Tibial artery (tissue), 4 donors: ENCODE results near the gene SPTBN4.
"Not testable (repeated sequence)": the region's sequence is repeated elsewhere in the genome, so short reads cannot be mapped to it uniquely, and the experiment has no call there.

Experiments used
- DNase-seq, 2 donors: peaks; one replicate each; pipeline ENCODE4 v3.0.0-alpha.2; 2019
- H3K27ac ChIP-seq, 2 donors: fragments of 200-600 bp; sonication (generic) in 1 of 2; 1 replicate in 1 of 2; 2 replicates in 1 of 2; pipeline ENCODE4 v1.5.1; 2018 to 2019; ENCODE audit warnings: mild to moderate bottlenecking in 1 of 2
- H3K27me3 ChIP-seq, 2 donors: fragments of 200-600 bp; sonication (generic) in 1 of 2; one replicate each; pipeline versions ENCODE4 v1.5.1 to v1.6.0; 2016 to 2019
- H3K36me3 ChIP-seq, 3 donors: fragments of 200-600 bp; sonication (generic) in 2 of 3; one replicate each; pipeline ENCODE4 v1.5.1; 2016 to 2019; ENCODE audit warnings: mild to moderate bottlenecking in 2 of 3
- H3K4me1 ChIP-seq, 4 donors: fragments of 200-600 bp; sonication (generic) in 2 of 4; 1 replicate in 3 of 4; 2 replicates in 1 of 4; pipeline ENCODE4 v1.5.1; 2016 to 2019
- H3K4me3 ChIP-seq, 2 donors: fragments of 200-600 bp; sonication (generic) in 1 of 2; 1 replicate in 1 of 2; 2 replicates in 1 of 2; pipeline ENCODE4 v1.5.1; 2018 to 2019; ENCODE audit warnings: mild to moderate bottlenecking in 2 of 2
- H3K9me3 ChIP-seq, 3 donors: fragments of 200-600 bp; sonication (generic) in 1 of 3; one replicate each; pipeline ENCODE4 v1.5.1; 2016 to 2019
- CTCF ChIP-seq, 2 experiments: fragments of 200-600 bp in 1 of 2; fragments of 450-650 bp in 1 of 2; IDR thresholded peaks; one replicate each; pipeline ENCODE4 v1.5.1; 2017 to 2019; ENCODE audit warnings: antibody characterized with exemption in 2 of 2, mild to moderate bottlenecking in 1 of 2, moderate library complexity in 1 of 2
- intact Hi-C: fragments of 100-400 bp; cut with DNase I; formaldehyde crosslinking; loops from one replicate; pipeline ENCODE4 v1.15.0; 2023; ENCODE audit warnings: low total_unique reads

Gene SPTBN4

DNA sequence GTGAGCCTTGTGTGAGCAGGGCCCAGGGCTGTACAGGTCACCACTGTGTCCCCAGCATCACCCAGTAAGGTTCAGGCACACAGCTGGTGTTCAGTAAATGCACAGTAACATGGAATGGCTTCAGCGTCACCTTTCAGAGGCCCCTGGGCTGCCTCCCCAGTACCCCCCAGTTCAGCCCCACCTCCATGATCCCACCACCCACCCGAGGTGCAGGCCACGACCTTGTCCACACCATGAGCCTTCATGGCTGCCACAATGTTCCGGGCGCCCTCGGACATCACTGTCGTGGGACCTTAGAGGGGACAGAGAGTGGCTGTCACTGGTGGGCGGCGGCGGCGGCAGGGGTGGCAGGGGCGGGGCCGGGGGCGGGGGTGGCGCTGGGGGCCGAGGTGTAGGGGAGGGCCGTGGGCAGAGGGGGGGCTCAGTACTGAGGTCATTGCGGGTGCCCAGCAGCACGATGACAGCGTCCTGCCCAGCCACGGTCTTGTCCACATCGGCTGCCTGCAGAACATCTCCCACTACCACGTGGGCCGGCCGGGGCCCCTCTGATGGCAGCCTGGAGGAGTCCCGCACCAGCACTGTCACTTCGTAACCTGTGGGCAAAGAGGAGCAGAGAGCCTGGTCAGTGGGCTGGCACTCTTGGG, 8.7 kb upstream of the SPTBN4 start:
- TF ChIP-seq CTCF (IDR thresholded peaks at IDR 0.05): no peak
- no peak for DNase-seq
- no peaks in the 10 kb centered on the region for H3K27me3 ChIP-seq
- intact Hi-C loops: no loop called here
- H3K4me3 ChIP-seq: no peak overlapping the region
- H3K4me1 ChIP-seq: peaks cover 0 to 7% (median 2%) of the 10 kb centered on the region in 4 donors
- no peaks in the 10 kb centered on the region for H3K9me3 ChIP-seq
- H3K27ac ChIP-seq: no peak overlapping the region
- H3K36me3 ChIP-seq: peaks cover 13 to 53% (median 23%) of the 10 kb centered on the region in 3 donors

DNA sequence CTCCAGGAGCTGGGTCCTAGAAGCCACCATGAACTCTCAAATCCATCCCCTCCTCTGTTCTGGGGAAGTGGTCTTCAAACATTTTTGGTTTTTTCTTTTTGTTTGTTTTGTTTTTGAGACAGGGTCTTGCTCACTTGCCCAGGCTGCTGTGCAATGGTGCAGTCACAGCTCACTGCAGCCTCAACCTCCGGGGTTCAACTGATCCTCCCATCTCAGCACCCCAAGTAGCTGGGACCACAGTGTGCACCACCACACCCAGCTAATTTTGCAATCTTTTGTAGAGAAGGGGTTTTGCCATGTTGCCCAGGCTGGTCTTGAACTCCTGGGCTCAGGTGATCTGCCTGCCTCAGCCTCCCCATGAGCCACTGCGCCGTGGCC, 8.2 kb upstream of the SPTBN4 start:
- no peak for TF ChIP-seq CTCF (IDR thresholded peaks at IDR 0.05)
- Histone ChIP-seq H3K4me1 (peaks cover 0 to 9% (median 4%) of the 10 kb centered on the region in 4 donors), H3K9me3 (no peaks in the 10 kb centered on the region), H3K27me3 (no peaks in the 10 kb centered on the region), H3K4me3 (no peak overlapping the region), H3K36me3 (peaks cover 13 to 48% (median 23%) of the 10 kb centered on the region in 3 donors), H3K27ac (no peak overlapping the region)
- no peak for DNase-seq
- intact Hi-C loops: no loop called here

DNA sequence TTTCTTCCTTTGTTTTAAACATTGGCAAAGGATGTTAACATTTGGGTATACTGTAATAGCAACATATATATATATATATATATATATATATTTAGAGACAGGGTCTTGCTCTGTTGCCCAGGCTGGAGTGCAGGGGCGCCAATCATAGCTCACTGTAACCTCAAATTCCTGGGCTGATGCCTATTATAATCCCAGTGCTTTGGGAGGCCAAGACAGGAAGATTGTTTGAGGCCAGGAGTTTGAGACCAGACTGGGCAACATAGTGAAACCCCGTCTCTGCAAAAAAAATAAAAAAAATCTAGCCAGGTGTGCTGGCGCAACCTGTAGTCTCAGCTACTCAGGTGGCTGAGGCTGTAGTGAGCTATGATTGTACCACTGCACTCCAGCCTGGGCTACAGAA, 6.6 kb upstream of the SPTBN4 start:
- no peaks in the 10 kb centered on the region for H3K27me3 ChIP-seq
- H3K27ac ChIP-seq: no peak overlapping the region
- intact Hi-C loops: loop anchor here (10.0 kb wide), 1 partner anchor 135 kb away; no protein-coding TSS in a partner anchor
- H3K9me3 ChIP-seq: no peaks in the 10 kb centered on the region
- no peak for TF ChIP-seq CTCF (IDR thresholded peaks at IDR 0.05)
- no peak for DNase-seq
- H3K4me3 ChIP-seq: no peak overlapping the region
- H3K4me1 ChIP-seq: peaks cover 0 to 25% (median 17%) of the 10 kb centered on the region in 4 donors
- H3K36me3 ChIP-seq: peaks cover 12 to 32% (median 18%) of the 10 kb centered on the region in 3 donors

GRCh38 chr19:40461669-40462221, 5.1 kb upstream of the SPTBN4 start:
- intact Hi-C loops: loop anchor here (10.0 kb wide), 1 partner anchor 133 kb away; no protein-coding TSS in a partner anchor

DNA sequence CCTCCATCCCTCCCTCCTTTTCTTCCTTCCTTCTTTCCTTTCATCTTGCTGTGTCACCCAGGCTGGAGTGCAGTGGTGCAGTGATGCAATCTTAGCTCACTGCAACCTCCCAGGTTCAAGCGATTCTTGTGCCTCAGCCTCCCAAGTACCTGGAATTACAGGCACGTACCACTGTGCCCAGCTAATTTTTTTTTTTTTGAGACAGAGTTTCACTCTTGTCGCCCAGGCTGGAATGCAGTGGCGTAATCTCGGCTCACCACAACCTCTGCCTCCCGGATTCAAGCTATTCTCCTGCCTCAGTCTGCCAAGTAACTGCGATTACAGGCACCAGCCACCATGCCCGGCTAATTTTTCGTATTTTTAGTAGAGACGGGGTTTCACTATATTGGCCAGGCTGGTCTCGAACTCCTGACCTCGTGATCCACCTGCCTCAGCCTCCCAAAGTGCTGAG, 3.2 kb upstream of the SPTBN4 start:
- not testable (repeated sequence) for H3K9me3 ChIP-seq, DNase-seq, H3K36me3 ChIP-seq, H3K27me3 ChIP-seq
- Histone ChIP-seq H3K4me1 (peaks cover 0 to 39% (median 30%) of the 10 kb centered on the region in 4 donors), H3K27ac (peak overlapping the region in 1 of 2 donors; percentile 90), H3K4me3 (peak overlapping the region in 1 of 2 donors; percentile 0)
- intact Hi-C loops: loop anchor here (10.0 kb wide), 1 partner anchor 131 kb away; no protein-coding TSS in a partner anchor

More at GRCh38 chr19:40461669-40462221, 5.1 kb upstream of the SPTBN4 start:
- Histone ChIP-seq H3K27ac (no peak overlapping the region), H3K4me1 (peaks cover 0 to 34% (median 24%) of the 10 kb centered on the region in 4 donors), H3K27me3 (no peaks in the 10 kb centered on the region), H3K36me3 (peaks cover 9 to 19% (median 13%) of the 10 kb centered on the region in 3 donors), H3K9me3 (no peaks in the 10 kb centered on the region), H3K4me3 (no peak overlapping the region)
- peak in 1 of 2 donors; percentile 50 for DNase-seq
- no peak for TF ChIP-seq CTCF (IDR thresholded peaks at IDR 0.05)
